NOMO-1 treated with DMSO at 0.1 percent for 48 hours (cell line): Measurements from ENCODE around the gene KCNB1.

ENCODE experiments used
- DNase-seq: peaks from one replicate; lab custom pipeline; 2025; ENCODE audit not compliant: unreplicated experiment; lab: John Stamatoyannopoulos, UW

KCNB1 gene

GRCh38 chr20:49501917-49502316 lies 19.4 kb upstream of the KCNB1 start:
- no peak for DNase-seq

DNA sequence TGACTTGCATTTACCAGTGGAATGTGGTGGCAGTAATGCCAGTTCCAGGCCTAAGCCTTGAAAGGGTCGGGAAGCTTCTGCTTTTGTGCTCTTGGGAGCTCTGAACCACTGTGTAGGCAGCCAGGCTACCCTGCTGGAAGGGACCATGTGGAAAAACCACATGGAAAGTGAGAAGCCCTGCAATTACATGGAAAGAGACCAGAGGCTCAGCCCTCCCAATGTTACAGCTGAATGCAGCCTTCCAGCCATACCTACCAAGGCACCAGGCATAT lies 14.9 kb upstream of the KCNB1 start:
- no peak for DNase-seq

DNA sequence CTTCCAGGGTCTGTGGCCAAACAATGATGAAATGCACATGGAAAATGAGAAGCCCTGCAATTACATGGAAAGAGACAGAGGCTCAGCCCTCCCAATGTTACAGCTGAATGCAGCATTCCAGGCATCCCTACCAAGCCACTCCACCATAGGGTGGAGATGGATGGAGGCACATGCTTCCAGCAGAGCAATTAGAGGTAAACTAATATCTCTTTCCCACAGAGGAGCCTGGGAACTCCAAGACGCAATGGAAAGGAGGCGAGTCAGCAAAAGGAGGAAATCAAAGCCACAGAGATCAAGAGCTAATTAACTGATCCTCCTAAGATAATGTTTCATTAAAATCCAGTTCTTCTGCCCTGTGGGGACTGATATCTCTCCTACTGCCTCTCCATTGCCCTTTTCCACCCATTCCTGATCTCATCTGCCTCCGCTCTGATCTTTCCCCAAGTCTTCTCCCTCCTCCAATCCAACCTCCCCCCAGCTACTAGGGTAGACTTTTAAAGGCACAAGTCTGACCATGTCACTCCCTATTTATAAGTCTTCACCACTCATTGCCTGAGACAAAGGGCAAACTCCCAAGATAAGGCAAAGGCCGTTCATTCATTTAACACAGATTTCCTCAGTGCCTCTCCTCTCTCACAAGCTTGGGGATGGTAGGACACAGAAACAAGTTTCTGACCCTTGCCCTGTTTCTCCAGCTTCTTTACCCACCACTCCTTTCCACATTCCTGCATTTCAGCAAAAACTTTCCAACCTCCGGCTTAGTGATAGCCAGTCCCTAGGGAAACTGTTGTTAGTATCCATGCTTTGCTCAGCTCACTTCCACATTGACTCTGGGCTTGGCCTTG lies 14.3 kb upstream of the KCNB1 start:
- no peak for DNase-seq

- DNase-seq = no peak
Measured at GRCh38 chr20:49496043-49496442, 13.6 kb upstream of the KCNB1 start.

GRCh38 chr20:49490689-49491088 lies 8.2 kb upstream of the KCNB1 start:
- DNase-seq = no peak

- DNase-seq = no peak
Measured at GRCh38 chr20:49489688-49490087, 7.2 kb upstream of the KCNB1 start.

DNA sequence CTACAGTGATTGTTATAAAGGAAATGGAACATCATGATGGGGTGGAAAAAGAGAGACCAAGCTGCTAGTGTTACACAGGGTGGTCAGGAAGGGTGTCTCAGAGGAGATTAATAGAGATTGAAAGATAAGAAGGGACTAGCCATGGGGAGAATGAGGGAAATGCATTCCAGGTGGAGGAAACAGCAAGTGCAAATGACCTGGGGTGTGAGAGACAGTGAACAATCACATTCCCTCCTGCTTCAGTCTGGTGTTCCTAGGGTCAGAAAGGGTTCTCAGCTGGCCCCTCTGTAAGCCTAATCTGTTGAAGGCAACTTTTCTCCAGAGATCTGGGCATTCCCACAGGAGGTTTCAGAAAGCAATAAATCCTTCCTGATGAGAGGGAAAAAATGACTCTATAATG lies 3.6 kb upstream of the KCNB1 start:
- no peak for DNase-seq

- no peak for DNase-seq
Measured at GRCh38 chr20:49485563-49485962, 3.1 kb upstream of the KCNB1 start.

DNA sequence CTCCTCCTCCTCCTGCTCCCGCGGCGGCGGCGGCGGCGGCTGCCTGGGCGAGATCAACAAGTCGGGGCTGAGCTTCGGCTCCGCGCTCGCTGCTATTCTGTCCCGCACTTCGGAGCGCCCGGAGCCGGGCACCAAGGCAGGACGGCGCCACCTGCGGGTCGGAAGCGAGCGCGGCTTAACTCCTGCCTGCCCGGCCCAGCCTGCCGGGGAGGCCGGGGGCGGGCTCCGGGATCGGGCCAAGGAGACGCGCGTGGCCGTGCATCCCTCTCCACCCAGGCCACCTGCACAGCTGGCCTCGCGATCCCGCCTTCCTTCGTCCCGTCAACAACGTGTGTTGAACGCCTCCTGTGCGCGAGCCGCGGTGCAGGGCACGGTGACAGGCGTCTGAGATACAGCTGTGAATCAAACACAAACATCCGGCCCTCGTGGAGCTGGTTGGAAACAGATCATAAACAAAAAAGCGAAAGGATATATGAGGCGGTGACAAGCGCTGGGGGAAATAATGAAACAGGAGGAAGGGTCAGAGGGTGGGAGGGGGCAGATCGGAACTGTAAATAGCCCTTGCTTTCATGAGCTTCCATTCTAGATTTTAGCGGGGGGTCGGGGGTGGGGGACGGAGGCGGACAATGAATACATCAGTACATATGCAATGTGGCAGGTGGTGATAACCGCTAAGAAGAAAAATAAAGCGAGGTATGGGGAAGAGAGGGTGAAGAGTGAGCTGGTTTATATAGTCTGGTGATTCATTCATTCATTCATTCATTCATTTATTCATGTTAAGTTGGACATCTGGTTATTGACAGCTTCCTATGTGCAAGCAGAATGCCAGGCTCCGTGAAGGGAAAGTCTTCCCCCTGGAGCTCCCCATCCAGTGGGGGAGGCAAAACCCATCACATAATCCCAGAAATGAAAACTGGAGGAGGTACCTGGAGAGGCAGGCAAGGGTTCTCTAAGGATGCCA lies 2.0 kb upstream of the KCNB1 start:
- DNase-seq = peak; percentile 63

GRCh38 chr20:49483696-49484123 lies 1.2 kb upstream of the KCNB1 start:
- no peak for DNase-seq

DNA sequence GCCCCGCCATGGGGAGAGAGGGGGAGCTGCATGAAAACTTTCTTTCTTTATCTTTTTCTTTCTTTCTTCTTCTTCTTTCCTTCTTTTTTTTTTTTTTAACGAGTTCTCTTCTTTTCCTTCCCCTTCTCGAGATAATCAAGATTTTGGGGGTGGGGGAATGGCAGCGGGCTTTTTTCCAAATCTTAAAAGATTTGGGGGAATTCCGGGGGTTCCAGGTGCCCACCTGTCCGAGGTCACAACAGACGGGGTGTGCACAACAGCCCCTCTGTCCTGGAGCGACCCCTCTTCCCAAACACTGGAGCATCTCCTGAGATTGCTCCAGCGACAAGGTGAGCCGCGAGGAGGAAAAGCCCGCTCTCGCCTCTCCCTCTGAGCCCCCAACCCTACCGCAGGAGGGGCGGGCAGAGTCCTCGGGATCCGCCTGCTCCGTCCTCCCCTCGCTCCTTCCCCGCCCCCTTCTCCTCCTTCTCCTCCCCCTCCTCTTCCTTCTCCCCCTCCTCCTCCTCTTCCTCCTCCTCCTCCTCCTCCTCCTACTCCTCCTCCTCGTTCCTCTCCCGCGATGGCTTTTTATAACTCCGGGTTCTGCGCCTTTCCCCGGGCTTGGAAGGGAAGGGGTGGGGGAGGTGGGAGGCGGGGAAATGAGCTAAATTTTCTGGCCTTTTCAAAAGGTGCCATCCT lies 689 bp upstream of the KCNB1 start:
- DNase-seq = no peak

DNA sequence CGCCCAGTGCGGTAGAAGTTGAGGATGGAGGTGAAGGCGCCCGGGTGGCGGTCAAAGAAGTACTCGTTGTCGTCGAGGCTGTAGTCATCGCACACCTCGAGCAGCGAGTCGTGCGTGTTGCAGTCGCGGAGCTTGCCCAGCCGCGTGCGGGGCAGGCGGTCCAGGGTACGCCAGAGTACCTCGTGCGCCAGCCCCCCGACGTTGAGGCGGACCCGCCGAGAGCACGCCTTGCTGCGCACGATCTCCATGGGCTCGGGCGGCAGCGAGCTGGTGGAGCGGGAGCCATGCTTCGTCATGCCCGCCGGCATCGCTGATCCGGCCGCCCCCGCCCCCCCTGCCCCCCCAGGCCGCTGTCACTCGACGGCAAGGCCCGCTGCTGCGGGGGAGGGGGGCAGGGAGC lies 295 bp downstream of the KCNB1 start:
- DNase-seq = no peak

- DNase-seq = no peak
Measured at GRCh38 chr20:49481116-49481515, 1.4 kb downstream of the KCNB1 start.

- no peak for DNase-seq
Measured at GRCh38 chr20:49480236-49480635, 2.2 kb downstream of the KCNB1 start.

- no peak for DNase-seq
Measured at GRCh38 chr20:49479785-49480184, 2.7 kb downstream of the KCNB1 start.

GRCh38 chr20:49478754-49479689 lies 3.4 kb downstream of the KCNB1 start:
- DNase-seq = no peak

- DNase-seq = no peak
Measured at GRCh38 chr20:49478266-49478665, 4.2 kb downstream of the KCNB1 start.

DNA sequence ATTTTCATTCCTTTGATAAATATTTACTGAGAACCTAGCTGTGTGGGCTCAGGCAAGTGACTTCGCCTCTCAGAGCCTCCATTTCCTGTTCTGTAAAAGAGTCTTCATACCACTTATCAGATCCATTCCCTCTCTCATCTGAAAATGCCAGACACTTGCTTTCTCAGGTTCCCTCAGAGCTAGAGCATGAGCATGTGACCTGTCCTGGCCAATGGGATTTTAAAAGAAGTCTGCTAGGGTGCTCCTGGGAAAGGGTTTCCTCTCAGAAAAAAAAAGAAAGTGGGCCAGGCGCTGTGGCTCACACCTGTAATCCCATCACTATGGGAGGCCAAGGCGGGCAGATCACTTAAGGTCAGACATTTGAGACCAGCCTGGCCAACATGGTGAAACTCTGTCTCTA lies 5.3 kb downstream of the KCNB1 start:
- no peak for DNase-seq

- DNase-seq = no peak
Measured at GRCh38 chr20:49476016-49476355, 6.5 kb downstream of the KCNB1 start.

GRCh38 chr20:49475292-49476015 lies 7.0 kb downstream of the KCNB1 start:
- DNase-seq = no peak
